OCI-LY1 (cell line): ENCODE results near the gene GPR85.

Source experiments
- H2AFZ ChIP-seq: fragments of 200-600 bp; sonication (generic), shearing (Covaris generic); 2 replicates; pipeline ENCODE4 v1.6.0; 2014; ENCODE audit warnings: antibody characterized with exemption, mild to moderate bottlenecking, low read length
- H3F3A ChIP-seq: fragments of 200-600 bp; sonication (generic), shearing (Covaris generic); 2 replicates; pipeline ENCODE4 v1.6.0; 2014; ENCODE audit warnings: mild to moderate bottlenecking, antibody characterized with exemption, low read length, moderate library complexity; ENCODE audit not compliant: insufficient read depth
- H3K27ac ChIP-seq: fragments of 200-600 bp; sonication (generic); 2 replicates; pipeline ENCODE4 v1.5.1; 2014; ENCODE audit warnings: low read length, mixed run types, mild to moderate bottlenecking, low read depth; ENCODE audit not compliant: poor library complexity, severe bottlenecking
- H3K27me3 ChIP-seq: fragments of 200-600 bp; sonication (generic); 2 replicates; pipeline ENCODE4 v1.6.0; 2014; ENCODE audit warnings: antibody characterized with exemption, mild to moderate bottlenecking, low read length, moderate library complexity; ENCODE audit not compliant: insufficient read depth
- H3K36me3 ChIP-seq: fragments of 200-600 bp; sonication (generic); 2 replicates; pipeline ENCODE4 v1.6.1; 2014; ENCODE audit warnings: mild to moderate bottlenecking, antibody characterized with exemption, low read length, moderate library complexity, mixed read lengths; ENCODE audit not compliant: insufficient read depth
- H3K4me1 ChIP-seq: fragments of 200-600 bp; sonication (generic); 2 replicates; pipeline ENCODE4 v1.5.1; 2014; ENCODE audit warnings: mild to moderate bottlenecking, low read length, moderate library complexity; ENCODE audit not compliant: insufficient read depth, severe bottlenecking
- H3K4me2 ChIP-seq: fragments of 200-600 bp; sonication (generic), shearing (Covaris generic); 2 replicates; pipeline ENCODE4 v1.6.1; 2014; ENCODE audit warnings: low read length
- H3K4me3 ChIP-seq: fragments of 200-600 bp; sonication (generic); 2 replicates; pipeline ENCODE4 v1.5.1; 2014; ENCODE audit warnings: low read length, low read depth, mild to moderate bottlenecking, mixed read lengths; ENCODE audit not compliant: poor library complexity, severe bottlenecking
- H3K79me2 ChIP-seq: fragments of 200-600 bp; shearing (Covaris generic); 2 replicates; pipeline ENCODE4 v1.6.1; 2016; ENCODE audit warnings: mixed run types, low read length, mixed read lengths; ENCODE audit not compliant: insufficient read depth
- H3K9ac ChIP-seq: fragments of 200-600 bp; sonication (generic), shearing (Covaris generic); 2 replicates; pipeline ENCODE4 v1.6.1; 2014; ENCODE audit warnings: mild to moderate bottlenecking, low read length, mixed read lengths
- H3K9me2 ChIP-seq: fragments of 200-600 bp; sonication (generic), shearing (Covaris generic); 2 replicates; pipeline ENCODE4 v1.6.1; 2014; ENCODE audit warnings: low read depth, mild to moderate bottlenecking, low read length, mixed read lengths
- H3K9me3 ChIP-seq: fragments of 200-600 bp; shearing (Covaris generic); 2 replicates; pipeline ENCODE4 v1.6.1; 2014; ENCODE audit warnings: low read length, mixed read lengths
- H4K20me1 ChIP-seq: fragments of 200-600 bp; sonication (generic), shearing (Covaris generic); 2 replicates; pipeline ENCODE4 v1.6.0; 2016; ENCODE audit warnings: mild to moderate bottlenecking, low read length; ENCODE audit not compliant: insufficient read depth
- CTCF ChIP-seq: fragments of 200-600 bp; sonication (generic), shearing (Covaris generic); IDR thresholded peaks from 2 replicates; pipeline ENCODE4 v1.5.1; 2017; ENCODE audit warnings: mild to moderate bottlenecking, antibody characterized with exemption, low read length, moderate library complexity, mixed read lengths
- EZH2 ChIP-seq: fragments of 200-600 bp; sonication (generic), shearing (Covaris generic); IDR thresholded peaks from 2 replicates; pipeline ENCODE4 v1.8.0; 2017; ENCODE audit warnings: borderline replicate concordance, mixed run types, mild to moderate bottlenecking, antibody characterized with exemption, low read length, moderate library complexity, mixed read lengths

GPR85 gene

GRCh38 chr7:113099284-113099919, 12.8 kb upstream of the GPR85 start:
- no peaks in the 10 kb centered on the region for H3K9me2 ChIP-seq
- H3K9ac ChIP-seq, result no peak overlapping the region
- no peaks in the 10 kb centered on the region for H3K36me3 ChIP-seq
- no peak overlapping the region for H2AFZ ChIP-seq
- H3K4me3 ChIP-seq, result no peak overlapping the region
- H3K79me2 ChIP-seq, result no peaks in the 10 kb centered on the region
- H3K4me1 ChIP-seq, result peaks cover 21% of the 10 kb centered on the region
- no peaks in the 10 kb centered on the region; the same call in 1 of the 2 replicates for H3K9me3 ChIP-seq
- H3K27me3 ChIP-seq, result no peaks in the 10 kb centered on the region
- peak overlapping the region; percentile 44; the same call in 1 of the 2 replicates for H3K4me2 ChIP-seq
- H4K20me1 ChIP-seq, result no peaks in the 10 kb centered on the region
- peak overlapping the region; percentile 14 for H3K27ac ChIP-seq
- H3F3A ChIP-seq, result no peaks in the 10 kb centered on the region
- TF ChIP-seq EZH2 (no peak), CTCF (no peak)

- Histone ChIP-seq H3K9ac (no peak overlapping the region), H2AFZ (no peak overlapping the region), H3K4me2 (no peak overlapping the region), H3K27ac (no peak overlapping the region), H3F3A (no peaks in the 10 kb centered on the region), H3K9me2 (no peaks in the 10 kb centered on the region), H3K36me3 (no peaks in the 10 kb centered on the region), H3K4me3 (no peak overlapping the region), H3K4me1 (peaks cover 6% of the 10 kb centered on the region), H3K79me2 (no peaks in the 10 kb centered on the region), H3K9me3 (no peaks in the 10 kb centered on the region), H3K27me3 (no peaks in the 10 kb centered on the region), H4K20me1 (no peaks in the 10 kb centered on the region)
- no peak for TF ChIP-seq EZH2
- TF ChIP-seq CTCF, result no peak
Measured at GRCh38 chr7:113094517-113095249, 8.1 kb upstream of the GPR85 start.

GRCh38 chr7:113093561-113093960, 6.9 kb upstream of the GPR85 start:
- Histone ChIP-seq H4K20me1 (no peaks in the 10 kb centered on the region), H3K79me2 (no peaks in the 10 kb centered on the region), H3K9ac (no peak overlapping the region), H3K27ac (no peak overlapping the region), H2AFZ (no peak overlapping the region), H3F3A (no peaks in the 10 kb centered on the region), H3K4me1 (no peaks in the 10 kb centered on the region), H3K36me3 (no peaks in the 10 kb centered on the region), H3K4me2 (no peak overlapping the region), H3K9me3 (no peaks in the 10 kb centered on the region), H3K27me3 (no peaks in the 10 kb centered on the region), H3K4me3 (no peak overlapping the region), H3K9me2 (no peaks in the 10 kb centered on the region)
- TF ChIP-seq CTCF, result no peak
- TF ChIP-seq EZH2, result no peak
